GM12878 (cell line): Measurements from ENCODE around the gene ATP6V1F. TPM values are rescaled to one million over a fixed set of nuclear protein-coding genes. Genes with fewer than 3 reads are reported as not detected.

Experiments used
- ATAC-seq: fragments of 200-7000 bp; cut with Tn5 transposase; 3 replicates; pipeline ENCODE4 v1.9.1; 2020; ENCODE audit warnings: mild to moderate bottlenecking, moderate library complexity
- BruUV-seq: library from RNA; stranded (reverse); fragments of 400-500 nt; replicated peaks from 2 replicates; lab custom pipeline; 2021; lab: Mats Ljungman, UMichigan
- CTCF ChIA-PET: fragments of 300-600 bp; sonication (Branson Sonifier 250); formaldehyde crosslinking; extraction: SDS; loops from one replicate; lab custom pipeline; 2021; ENCODE audit warnings: inconsistent platforms; lab: Yijun Ruan, JAX
- POLR2A ChIA-PET: fragments of 350-600 bp; formaldehyde crosslinking; extraction: SDS; loops from one replicate; lab custom pipeline; 2021; ENCODE audit warnings: inconsistent platforms; lab: Charles Lee
- RAD21 ChIA-PET: fragments of 300-600 bp; sonication (Branson Sonifier 250); formaldehyde crosslinking; loops from one replicate; lab custom pipeline; 2023; ENCODE audit warnings: antibody characterized with exemption; ENCODE audit not compliant: unreplicated experiment; lab: Charles Lee
- SMC1A ChIA-PET: fragments of 300-600 bp; sonication (Branson Sonifier 250); formaldehyde crosslinking; loops from one replicate; lab custom pipeline; 2023; ENCODE audit not compliant: unreplicated experiment, uncharacterized antibody; lab: Charles Lee
- DNase-seq: peaks from one replicate; pipeline ENCODE4 v3.0.0-alpha.2; 2011; ENCODE audit warnings: low read depth, low spot score
- FAIRE-seq: peaks from 3 replicates; lab custom pipeline; 2011; peaks lifted over from hg19 to GRCh38; lab: Jason Lieb, UNC
- H2AFZ ChIP-seq: 2 replicates; pipeline ENCODE4 v1.6.0; 2011; ENCODE audit warnings: low read depth, low read length, control low read depth; ENCODE audit not compliant: control insufficient read depth
- H3K27ac ChIP-seq: 2 replicates; pipeline ENCODE4 v1.5.1; 2011; ENCODE audit warnings: control low read depth; ENCODE audit not compliant: control insufficient read depth, insufficient read depth
- H3K27me3 ChIP-seq, 2 experiments: replicated peaks in 1 of 2; 2 replicates each; pipeline versions ENCODE4 v1.6.0 to v1.6.1; 2011; ENCODE audit warnings: low read length in 1 of 2; ENCODE audit not compliant: control insufficient read depth in 2 of 2, insufficient read depth in 2 of 2
- H3K36me3 ChIP-seq, 2 experiments: 2 replicates each; pipeline ENCODE4 v1.5.1; 2011; ENCODE audit warnings: low read length in 1 of 2; ENCODE audit not compliant: control insufficient read depth in 2 of 2, insufficient read depth in 2 of 2
- H3K4me1 ChIP-seq: 2 replicates; pipeline ENCODE4 v1.6.1; 2011; ENCODE audit warnings: mild to moderate bottlenecking, low read length, moderate library complexity, mixed read lengths; ENCODE audit not compliant: control insufficient read depth, insufficient read depth
- H3K4me2 ChIP-seq: 2 replicates; pipeline ENCODE4 v1.6.0; 2011; ENCODE audit warnings: control low read depth; ENCODE audit not compliant: control insufficient read depth, insufficient read depth
- H3K4me3 ChIP-seq: fragments of 200-600 bp; sonication (generic); 2 replicates; pipeline ENCODE4 v1.5.1; 2016
- H3K79me2 ChIP-seq: 2 replicates; pipeline ENCODE4 v1.6.0; 2011; ENCODE audit warnings: low read length; ENCODE audit not compliant: control insufficient read depth, insufficient read depth
- H3K9ac ChIP-seq: 2 replicates; pipeline ENCODE4 v1.8.0; 2011; ENCODE audit warnings: low read length, control low read depth, mixed read lengths; ENCODE audit not compliant: control insufficient read depth, insufficient read depth
- H3K9me3 ChIP-seq: replicated peaks from 3 replicates; pipeline ENCODE4 v1.5.1; 2011; ENCODE audit warnings: mild to moderate bottlenecking, low read length; ENCODE audit not compliant: control insufficient read depth, insufficient read depth
- H4K20me1 ChIP-seq: 2 replicates; pipeline ENCODE4 v1.6.0; 2011; ENCODE audit not compliant: control insufficient read depth, insufficient read depth
- IKZF1 ChIP-seq: fragments of 450-650 bp; conservative IDR thresholded peaks from 2 replicates; pipeline ENCODE4 v1.6.1; 2017; ENCODE audit warnings: antibody characterized with exemption, mild to moderate bottlenecking
- MEF2B ChIP-seq: fragments of 450-650 bp; IDR thresholded peaks from 2 replicates; pipeline ENCODE4 v1.6.1; 2018; ENCODE audit warnings: mild to moderate bottlenecking, moderate library complexity; ENCODE audit not compliant: partially characterized antibody, poor library complexity, severe bottlenecking
- RAD21 ChIP-seq: IDR thresholded peaks from 2 replicates; pipeline ENCODE4 v1.6.1; 2011; ENCODE audit warnings: mild to moderate bottlenecking, low read depth, low read length, moderate library complexity; ENCODE audit not compliant: insufficient read depth
- STAT3 ChIP-seq: IDR thresholded peaks from 2 replicates; pipeline ENCODE4 v1.6.1; 2011; ENCODE audit warnings: low read depth, low read length, improper control_type of control experiment
- SUZ12 ChIP-seq: fragments of 200-600 bp; sonication (generic); IDR thresholded peaks from one replicate; pipeline ENCODE4 v1.6.1; 2018; ENCODE audit warnings: antibody characterized with exemption, mild to moderate bottlenecking; ENCODE audit not compliant: unreplicated experiment
- TBL1XR1 ChIP-seq: IDR thresholded peaks from 2 replicates; pipeline ENCODE4 v1.6.1; 2012; ENCODE audit warnings: low read depth, low read length, improper control_type of control experiment
- TCF7 ChIP-seq: IDR thresholded peaks from 2 replicates; pipeline ENCODE4 v1.6.1; 2014; ENCODE audit warnings: antibody characterized with exemption, borderline replicate concordance
- WGBS: methylation state at CpG from one replicate; pipeline ENCODE4 v1.1.6; 2016; ENCODE audit warnings: low lambda C conversion rate; ENCODE audit not compliant: insufficient replicate concordance, insufficient coverage; ENCODE audit errors: missing lambda C conversion rate; 5-methylcytosine and 5-hydroxymethylcytosine counted together
- in situ Hi-C: fragments of 300-500 bp; cut with MboI; formaldehyde crosslinking; loops from 9 replicates; pipeline ENCODE4 v1.14.3; 2018; ENCODE audit warnings: mixed read lengths
- intact Hi-C: fragments of 100-400 bp; cut with micrococcal nuclease; formaldehyde crosslinking; loops from one replicate; pipeline ENCODE4 v1.14.2; 2022; ENCODE audit not compliant: unreplicated experiment
- polyA plus RNA-seq, 11 experiments: library from polyadenylated mRNA; depleted of rRNA in 4 of 11; unstranded in 6 of 11; stranded (reverse) in 5 of 11; fragments of >200 nt; fragmentation: Nextera tagmentation in 4 of 11; fragmentation: Illumina TruSeq in 1 of 11; extraction: Ambion mirVana in 4 of 11; extraction: Trizol in 1 of 11; gene quantifications; 1 replicate in 1 of 11; 2 replicates in 10 of 11; pipeline versions ENCODE4 v1.2.1 to v1.2.3, GENCODE V29; 2011 to 2016; ENCODE audit warnings: inconsistent platforms in 2 of 11, missing spikeins in 2 of 11, low read depth in 1 of 11
- total RNA-seq, 4 experiments: library from RNA; depleted of rRNA in 3 of 4; stranded (reverse); fragments of >200 nt in 3 of 4; fragmentation: Illumina TruSeq in 1 of 4; extraction: Trizol in 1 of 4; gene quantifications; 2 replicates each; pipeline versions ENCODE4 v1.2.1 to v1.2.3, GENCODE V29; 2013 to 2021
- TF ChIP-seq, protein P1 (sequence below): fragments of 450-650 bp; IDR thresholded peaks from 2 replicates; pipeline ENCODE4 v1.6.1; 2017; ENCODE audit warnings: mild to moderate bottlenecking, moderate library complexity
- TF ChIP-seq, protein P2 (sequence below): fragments of 450-650 bp; formaldehyde crosslinking; IDR thresholded peaks from 2 replicates; pipeline ENCODE4 v1.4.0; 2020; ENCODE audit warnings: mild to moderate bottlenecking, moderate library complexity

The ATP6V1F gene
- total and polyA plus RNA-seq, 10 of the 15 experiments (the other 5 are each of a cell fraction or from before 2014, with no cell fraction given): 111 to 343 (median 203) TPM

DNA sequence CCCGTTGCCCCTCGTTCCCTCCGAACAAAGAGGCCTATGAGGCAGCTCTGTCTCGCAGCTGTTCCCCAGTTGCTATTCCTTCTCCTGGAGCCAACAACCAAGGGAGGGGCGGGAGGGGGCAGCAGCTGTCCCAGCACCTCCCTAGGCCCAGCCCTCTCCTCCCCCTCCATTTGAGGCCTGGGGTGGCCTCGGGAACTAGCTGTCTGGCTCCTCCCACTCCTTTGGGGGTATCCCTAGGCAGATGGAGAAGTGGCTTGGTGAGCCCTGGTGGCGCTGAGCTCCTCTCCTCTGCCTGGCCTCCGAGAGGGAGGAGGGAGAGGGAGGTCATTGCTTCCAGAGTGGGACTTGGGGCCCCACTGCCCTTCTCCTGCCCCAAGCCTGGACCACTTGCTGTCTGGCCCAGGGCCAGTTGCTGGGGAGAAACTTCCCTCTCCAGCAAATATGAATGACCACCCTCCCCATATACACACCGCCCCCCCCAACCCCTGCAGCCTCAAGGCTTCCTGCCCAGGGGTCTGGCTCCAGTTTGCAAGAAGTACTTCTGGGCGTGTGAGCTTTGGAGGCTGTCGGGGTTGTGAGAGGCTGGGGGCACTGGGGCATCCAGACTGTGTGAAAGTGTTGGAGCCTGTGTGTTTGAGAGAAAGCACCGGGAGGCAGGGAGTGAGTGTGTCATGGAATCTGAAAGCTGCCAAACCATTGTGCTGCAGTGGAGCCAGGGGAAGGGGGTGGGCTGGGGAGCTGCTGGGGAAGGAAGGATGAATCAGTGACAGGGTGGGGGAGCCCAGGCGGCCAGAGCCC, 29.3 kb upstream of the ATP6V1F start:
- RAD21 ChIA-PET: interaction anchor here (1.0 to 1.4 kb wide), 2 partner anchors 51 to 381 kb away, joined by 4 read pairs; no protein-coding TSS in a partner anchor
- in situ Hi-C loops: no loop called here
- Histone ChIP-seq H3K27ac (no peak overlapping the region), H3K36me3 (no peaks in the 10 kb centered on the region), H4K20me1 (no peaks in the 10 kb centered on the region), H3K4me1 (peaks cover 8% of the 10 kb centered on the region), H3K9me3 (no peaks in the 10 kb centered on the region), H3K9ac (no peak overlapping the region), H3K4me2 (no peak overlapping the region), H3K79me2 (no peaks in the 10 kb centered on the region), H2AFZ (no peak overlapping the region), H3K4me3 (no peak overlapping the region), H3K27me3 (peaks cover 11 to 12% of the 10 kb centered on the region in 2 experiments)
- ATAC-seq: no peak
- WGBS: 23% methylated on average over 10 of the region's 13 CpGs
- SMC1A ChIA-PET: no interaction called here
- DNase-seq: no peak
- POLR2A ChIA-PET: no interaction called here
- no TSS peak for BruUV-seq
- TF ChIP-seq, protein P1, sequence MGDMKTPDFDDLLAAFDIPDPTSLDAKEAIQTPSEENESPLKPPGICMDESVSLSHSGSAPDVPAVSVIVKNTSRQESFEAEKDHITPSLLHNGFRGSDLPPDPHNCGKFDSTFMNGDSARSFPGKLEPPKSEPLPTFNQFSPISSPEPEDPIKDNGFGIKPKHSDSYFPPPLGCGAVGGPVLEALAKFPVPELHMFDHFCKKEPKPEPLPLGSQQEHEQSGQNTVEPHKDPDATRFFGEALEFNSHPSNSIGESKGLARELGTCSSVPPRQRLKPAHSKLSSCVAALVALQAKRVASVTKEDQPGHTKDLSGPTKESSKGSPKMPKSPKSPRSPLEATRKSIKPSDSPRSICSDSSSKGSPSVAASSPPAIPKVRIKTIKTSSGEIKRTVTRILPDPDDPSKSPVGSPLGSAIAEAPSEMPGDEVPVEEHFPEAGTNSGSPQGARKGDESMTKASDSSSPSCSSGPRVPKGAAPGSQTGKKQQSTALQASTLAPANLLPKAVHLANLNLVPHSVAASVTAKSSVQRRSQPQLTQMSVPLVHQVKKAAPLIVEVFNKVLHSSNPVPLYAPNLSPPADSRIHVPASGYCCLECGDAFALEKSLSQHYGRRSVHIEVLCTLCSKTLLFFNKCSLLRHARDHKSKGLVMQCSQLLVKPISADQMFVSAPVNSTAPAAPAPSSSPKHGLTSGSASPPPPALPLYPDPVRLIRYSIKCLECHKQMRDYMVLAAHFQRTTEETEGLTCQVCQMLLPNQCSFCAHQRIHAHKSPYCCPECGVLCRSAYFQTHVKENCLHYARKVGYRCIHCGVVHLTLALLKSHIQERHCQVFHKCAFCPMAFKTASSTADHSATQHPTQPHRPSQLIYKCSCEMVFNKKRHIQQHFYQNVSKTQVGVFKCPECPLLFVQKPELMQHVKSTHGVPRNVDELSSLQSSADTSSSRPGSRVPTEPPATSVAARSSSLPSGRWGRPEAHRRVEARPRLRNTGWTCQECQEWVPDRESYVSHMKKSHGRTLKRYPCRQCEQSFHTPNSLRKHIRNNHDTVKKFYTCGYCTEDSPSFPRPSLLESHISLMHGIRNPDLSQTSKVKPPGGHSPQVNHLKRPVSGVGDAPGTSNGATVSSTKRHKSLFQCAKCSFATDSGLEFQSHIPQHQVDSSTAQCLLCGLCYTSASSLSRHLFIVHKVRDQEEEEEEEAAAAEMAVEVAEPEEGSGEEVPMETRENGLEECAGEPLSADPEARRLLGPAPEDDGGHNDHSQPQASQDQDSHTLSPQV: no peak
- TF ChIP-seq IKZF1 (no peak), TBL1XR1 (no peak), SUZ12 (no peak), RAD21 (no peak), MEF2B (no peak), TCF7 (no peak), STAT3 (no peak)
- TF ChIP-seq, protein P2, sequence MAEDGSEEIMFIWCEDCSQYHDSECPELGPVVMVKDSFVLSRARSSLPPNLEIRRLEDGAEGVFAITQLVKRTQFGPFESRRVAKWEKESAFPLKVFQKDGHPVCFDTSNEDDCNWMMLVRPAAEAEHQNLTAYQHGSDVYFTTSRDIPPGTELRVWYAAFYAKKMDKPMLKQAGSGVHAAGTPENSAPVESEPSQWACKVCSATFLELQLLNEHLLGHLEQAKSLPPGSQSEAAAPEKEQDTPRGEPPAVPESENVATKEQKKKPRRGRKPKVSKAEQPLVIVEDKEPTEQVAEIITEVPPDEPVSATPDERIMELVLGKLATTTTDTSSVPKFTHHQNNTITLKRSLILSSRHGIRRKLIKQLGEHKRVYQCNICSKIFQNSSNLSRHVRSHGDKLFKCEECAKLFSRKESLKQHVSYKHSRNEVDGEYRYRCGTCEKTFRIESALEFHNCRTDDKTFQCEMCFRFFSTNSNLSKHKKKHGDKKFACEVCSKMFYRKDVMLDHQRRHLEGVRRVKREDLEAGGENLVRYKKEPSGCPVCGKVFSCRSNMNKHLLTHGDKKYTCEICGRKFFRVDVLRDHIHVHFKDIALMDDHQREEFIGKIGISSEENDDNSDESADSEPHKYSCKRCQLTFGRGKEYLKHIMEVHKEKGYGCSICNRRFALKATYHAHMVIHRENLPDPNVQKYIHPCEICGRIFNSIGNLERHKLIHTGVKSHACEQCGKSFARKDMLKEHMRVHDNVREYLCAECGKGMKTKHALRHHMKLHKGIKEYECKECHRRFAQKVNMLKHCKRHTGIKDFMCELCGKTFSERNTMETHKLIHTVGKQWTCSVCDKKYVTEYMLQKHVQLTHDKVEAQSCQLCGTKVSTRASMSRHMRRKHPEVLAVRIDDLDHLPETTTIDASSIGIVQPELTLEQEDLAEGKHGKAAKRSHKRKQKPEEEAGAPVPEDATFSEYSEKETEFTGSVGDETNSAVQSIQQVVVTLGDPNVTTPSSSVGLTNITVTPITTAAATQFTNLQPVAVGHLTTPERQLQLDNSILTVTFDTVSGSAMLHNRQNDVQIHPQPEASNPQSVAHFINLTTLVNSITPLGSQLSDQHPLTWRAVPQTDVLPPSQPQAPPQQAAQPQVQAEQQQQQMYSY (CRISPR knock-in tag): no peak
- CTCF ChIA-PET: interaction anchor here (0.6 kb wide), 1 partner anchor 463 kb away, joined by 3 read pairs; no protein-coding TSS in a partner anchor
- intact Hi-C loops: no loop called here
- FAIRE-seq: no peak
